Neural cell (in vitro differentiated cells): ENCODE data around the gene NME8. TPM values are rescaled to one million over a fixed set of nuclear protein-coding genes. Genes with fewer than 3 reads are reported as not detected.

ENCODE experiments used
- H2AFZ ChIP-seq: fragments of 200-600, 300-800 bp; sonication (generic), shearing (Covaris generic); 2 replicates; pipeline ENCODE4 v1.6.0; 2014; ENCODE audit warnings: low read depth, mild to moderate bottlenecking, antibody characterized with exemption, low read length, moderate library complexity
- H3F3A ChIP-seq: fragments of 200-600 bp; shearing (Covaris generic); 2 replicates; pipeline ENCODE4 v1.6.1; 2016; ENCODE audit warnings: mild to moderate bottlenecking, moderate library complexity, mixed read lengths, antibody characterized with exemption, low read length; ENCODE audit not compliant: insufficient read depth, poor library complexity, severe bottlenecking
- H3K27ac ChIP-seq: fragments of 200-600, 300-800 bp; sonication (generic), shearing (Covaris generic); 2 replicates; pipeline ENCODE4 v1.5.1; 2014; ENCODE audit warnings: mild to moderate bottlenecking, low read length, moderate library complexity
- H3K27me3 ChIP-seq: fragments of 300-800, 200-600 bp; sonication (generic), shearing (Covaris generic); 2 replicates; pipeline ENCODE4 v1.6.0; 2014; ENCODE audit warnings: mild to moderate bottlenecking, low read depth, low read length, moderate library complexity; ENCODE audit not compliant: insufficient read depth
- H3K36me3 ChIP-seq: fragments of 300-800, 200-600 bp; sonication (generic), shearing (Covaris generic); 2 replicates; pipeline ENCODE4 v1.5.1; 2014; ENCODE audit warnings: mild to moderate bottlenecking, antibody characterized with exemption, low read length, moderate library complexity; ENCODE audit not compliant: insufficient read depth
- H3K4me2 ChIP-seq: fragments of 300-800, 200-600 bp; sonication (generic), shearing (Covaris generic); 2 replicates; pipeline ENCODE4 v1.6.0; 2014; ENCODE audit warnings: mild to moderate bottlenecking, low read length
- H3K4me3 ChIP-seq: fragments of 300-800, 200-600 bp; sonication (generic), shearing (Covaris generic); 2 replicates; pipeline ENCODE4 v1.5.1; 2014; ENCODE audit warnings: mild to moderate bottlenecking, low read length, moderate library complexity
- H3K79me2 ChIP-seq: fragments of 200-600 bp; shearing (Covaris generic); replicated peaks from 2 replicates; pipeline ENCODE4 v1.6.0; 2014; ENCODE audit warnings: mild to moderate bottlenecking, low read length, moderate library complexity; ENCODE audit not compliant: insufficient read depth
- H3K9ac ChIP-seq: fragments of 300-800, 200-600 bp; sonication (generic), shearing (Covaris generic); 2 replicates; pipeline ENCODE4 v1.6.1; 2016; ENCODE audit warnings: mild to moderate bottlenecking, low read length, mixed read lengths
- H3K9me2 ChIP-seq: fragments of 200-600 bp; shearing (Covaris generic); 2 replicates; pipeline ENCODE4 v1.6.1; 2016; ENCODE audit warnings: mild to moderate bottlenecking, low read length, mixed read lengths; ENCODE audit not compliant: insufficient read depth
- H3K9me3 ChIP-seq: fragments of 200-600, 300-800 bp; sonication (generic), shearing (Covaris generic); 2 replicates; pipeline ENCODE4 v1.6.1; 2016; ENCODE audit warnings: mild to moderate bottlenecking, mixed run types, low read length, moderate library complexity, mixed read lengths
- H4K20me1 ChIP-seq: fragments of 200-600 bp; shearing (Covaris generic); 2 replicates; pipeline ENCODE4 v1.6.1; 2016; ENCODE audit warnings: mild to moderate bottlenecking, mixed run types; ENCODE audit not compliant: insufficient read depth
- CTCF ChIP-seq: fragments of 450-650 bp; IDR thresholded peaks from 2 replicates; pipeline ENCODE4 v1.5.1; 2014; ENCODE audit warnings: antibody characterized with exemption, mild to moderate bottlenecking, moderate library complexity; ENCODE audit not compliant: poor library complexity, severe bottlenecking
- EP300 ChIP-seq: fragments of 450-650 bp; conservative IDR thresholded peaks from 2 replicates; pipeline ENCODE4 v1.6.1; 2014; ENCODE audit warnings: antibody characterized with exemption, mild to moderate bottlenecking, moderate library complexity; ENCODE audit not compliant: poor library complexity, severe bottlenecking
- EZH2 ChIP-seq: fragments of 200-600, 300-800 bp; shearing (Covaris generic), sonication (generic); IDR thresholded peaks from 2 replicates; pipeline ENCODE4 v1.6.1; 2014; ENCODE audit warnings: antibody characterized with exemption, low read length, borderline replicate concordance, mild to moderate bottlenecking; ENCODE audit not compliant: insufficient read depth, poor library complexity, severe bottlenecking
- MXI1 ChIP-seq: fragments of 450-650 bp; conservative IDR thresholded peaks from 2 replicates; pipeline ENCODE4 v1.6.1; 2014; ENCODE audit warnings: antibody characterized with exemption, mild to moderate bottlenecking; ENCODE audit not compliant: poor library complexity, severe bottlenecking
- POLR2AphosphoS5 ChIP-seq: IDR thresholded peaks from 2 replicates; pipeline ENCODE4 v1.6.1; 2012
- RAD21 ChIP-seq: fragments of 450-650 bp; conservative IDR thresholded peaks from 2 replicates; pipeline ENCODE4 v1.6.1; 2014; ENCODE audit warnings: antibody characterized with exemption, mild to moderate bottlenecking, moderate library complexity
- REST ChIP-seq: IDR thresholded peaks from 2 replicates; pipeline ENCODE4 v1.6.1; 2012; ENCODE audit warnings: borderline replicate concordance
- SMC3 ChIP-seq: fragments of 450-650 bp; conservative IDR thresholded peaks from 2 replicates; pipeline ENCODE4 v1.6.1; 2014; ENCODE audit warnings: antibody characterized with exemption, mild to moderate bottlenecking, moderate library complexity; ENCODE audit not compliant: poor library complexity
- TAF1 ChIP-seq: IDR thresholded peaks from 2 replicates; pipeline ENCODE4 v1.6.1; 2012; ENCODE audit warnings: low read depth
- polyA plus RNA-seq: library from polyadenylated mRNA; depleted of rRNA; stranded (reverse); fragments of >200 nt; gene quantifications from 2 replicates; pipeline ENCODE4 v1.2.3, GENCODE V29; 2014

The NME8 gene
- polyA plus RNA-seq, 1 donor from 2014 or later = not detected

GRCh38 chr7:37833107-37833817 lies 15.1 kb upstream of the NME8 start:
- Histone ChIP-seq H3K4me3 (no peak overlapping the region), H2AFZ (no peak overlapping the region), H3K9me3 (no peaks in the 10 kb centered on the region), H3K4me2 (no peak overlapping the region), H3K27me3 (no peaks in the 10 kb centered on the region), H4K20me1 (no peaks in the 10 kb centered on the region), H3K27ac (no peak overlapping the region), H3F3A (no peaks in the 10 kb centered on the region), H3K36me3 (no peaks in the 10 kb centered on the region), H3K79me2 (no peaks in the 10 kb centered on the region), H3K9me2 (no peaks in the 10 kb centered on the region), H3K9ac (no peak overlapping the region)
- peak; percentile 82 for TF ChIP-seq SMC3
- TF ChIP-seq RAD21 = peak; percentile 76
- peak; percentile 72 for TF ChIP-seq CTCF
- no peak for TF ChIP-seq TAF1

- Histone ChIP-seq H3K4me2 (no peak overlapping the region), H3K9me2 (no peaks in the 10 kb centered on the region), H4K20me1 (no peaks in the 10 kb centered on the region), H2AFZ (no peak overlapping the region), H3K36me3 (no peaks in the 10 kb centered on the region), H3K27ac (no peak overlapping the region), H3F3A (no peaks in the 10 kb centered on the region), H3K9me3 (no peaks in the 10 kb centered on the region), H3K79me2 (no peaks in the 10 kb centered on the region), H3K9ac (no peak overlapping the region), H3K4me3 (no peak overlapping the region), H3K27me3 (no peaks in the 10 kb centered on the region)
- TF ChIP-seq TAF1 (no peak), SMC3 (peak; percentile 22)
These were observed 14.6 kb upstream of the NME8 start for GRCh38 chr7:37833818-37834146.

- no peak overlapping the region for H3K4me2 ChIP-seq
- H3K79me2 ChIP-seq = no peaks in the 10 kb centered on the region
- no peak overlapping the region for H3K9ac ChIP-seq
- H2AFZ ChIP-seq = no peak overlapping the region
- no peaks in the 10 kb centered on the region for H3F3A ChIP-seq
- H3K27me3 ChIP-seq = no peaks in the 10 kb centered on the region
- no peaks in the 10 kb centered on the region for H3K9me3 ChIP-seq
- H4K20me1 ChIP-seq = no peaks in the 10 kb centered on the region
- no peaks in the 10 kb centered on the region for H3K36me3 ChIP-seq
- no peak overlapping the region for H3K27ac ChIP-seq
- TF ChIP-seq RAD21 (peak; percentile 46), POLR2AphosphoS5 (no peak), TAF1 (no peak), REST (no peak), SMC3 (peak; percentile 48), EZH2 (no peak), MXI1 (no peak), CTCF (peak; percentile 45), EP300 (no peak)
- no peaks in the 10 kb centered on the region for H3K9me2 ChIP-seq
- H3K4me3 ChIP-seq = no peak overlapping the region
These were observed 5.1 kb downstream of the NME8 start for GRCh38 chr7:37853468-37853867.
